Neural cell (in vitro differentiated cells): ENCODE measurements around the gene TMUB1. TPM values are rescaled to one million over a fixed set of nuclear protein-coding genes. Genes with fewer than 3 reads are reported as not detected.
A peak's percentile ranks its signal among the peaks of the same experiment; 100 is the strongest.

Experiments used
- H2AFZ ChIP-seq: fragments of 200-600, 300-800 bp; sonication (generic), shearing (Covaris generic); 2 replicates; pipeline ENCODE4 v1.6.0; 2014; ENCODE audit warnings: low read depth, mild to moderate bottlenecking, antibody characterized with exemption, low read length, moderate library complexity
- H3F3A ChIP-seq: fragments of 200-600 bp; shearing (Covaris generic); 2 replicates; pipeline ENCODE4 v1.6.1; 2016; ENCODE audit warnings: mild to moderate bottlenecking, moderate library complexity, mixed read lengths, antibody characterized with exemption, low read length; ENCODE audit not compliant: insufficient read depth, poor library complexity, severe bottlenecking
- H3K27ac ChIP-seq: fragments of 200-600, 300-800 bp; sonication (generic), shearing (Covaris generic); 2 replicates; pipeline ENCODE4 v1.5.1; 2014; ENCODE audit warnings: mild to moderate bottlenecking, low read length, moderate library complexity
- H3K27me3 ChIP-seq: fragments of 300-800, 200-600 bp; sonication (generic), shearing (Covaris generic); 2 replicates; pipeline ENCODE4 v1.6.0; 2014; ENCODE audit warnings: mild to moderate bottlenecking, low read depth, low read length, moderate library complexity; ENCODE audit not compliant: insufficient read depth
- H3K36me3 ChIP-seq: fragments of 300-800, 200-600 bp; sonication (generic), shearing (Covaris generic); 2 replicates; pipeline ENCODE4 v1.5.1; 2014; ENCODE audit warnings: mild to moderate bottlenecking, antibody characterized with exemption, low read length, moderate library complexity; ENCODE audit not compliant: insufficient read depth
- H3K4me2 ChIP-seq: fragments of 300-800, 200-600 bp; sonication (generic), shearing (Covaris generic); 2 replicates; pipeline ENCODE4 v1.6.0; 2014; ENCODE audit warnings: mild to moderate bottlenecking, low read length
- H3K4me3 ChIP-seq: fragments of 300-800, 200-600 bp; sonication (generic), shearing (Covaris generic); 2 replicates; pipeline ENCODE4 v1.5.1; 2014; ENCODE audit warnings: mild to moderate bottlenecking, low read length, moderate library complexity
- H3K79me2 ChIP-seq: fragments of 200-600 bp; shearing (Covaris generic); replicated peaks from 2 replicates; pipeline ENCODE4 v1.6.0; 2014; ENCODE audit warnings: mild to moderate bottlenecking, low read length, moderate library complexity; ENCODE audit not compliant: insufficient read depth
- H3K9ac ChIP-seq: fragments of 300-800, 200-600 bp; sonication (generic), shearing (Covaris generic); 2 replicates; pipeline ENCODE4 v1.6.1; 2016; ENCODE audit warnings: mild to moderate bottlenecking, low read length, mixed read lengths
- H3K9me2 ChIP-seq: fragments of 200-600 bp; shearing (Covaris generic); 2 replicates; pipeline ENCODE4 v1.6.1; 2016; ENCODE audit warnings: mild to moderate bottlenecking, low read length, mixed read lengths; ENCODE audit not compliant: insufficient read depth
- H3K9me3 ChIP-seq: fragments of 200-600, 300-800 bp; sonication (generic), shearing (Covaris generic); 2 replicates; pipeline ENCODE4 v1.6.1; 2016; ENCODE audit warnings: mild to moderate bottlenecking, mixed run types, low read length, moderate library complexity, mixed read lengths
- H4K20me1 ChIP-seq: fragments of 200-600 bp; shearing (Covaris generic); 2 replicates; pipeline ENCODE4 v1.6.1; 2016; ENCODE audit warnings: mild to moderate bottlenecking, mixed run types; ENCODE audit not compliant: insufficient read depth
- CTCF ChIP-seq: fragments of 450-650 bp; IDR thresholded peaks from 2 replicates; pipeline ENCODE4 v1.5.1; 2014; ENCODE audit warnings: antibody characterized with exemption, mild to moderate bottlenecking, moderate library complexity; ENCODE audit not compliant: poor library complexity, severe bottlenecking
- EZH2 ChIP-seq: fragments of 200-600, 300-800 bp; shearing (Covaris generic), sonication (generic); IDR thresholded peaks from 2 replicates; pipeline ENCODE4 v1.6.1; 2014; ENCODE audit warnings: antibody characterized with exemption, low read length, borderline replicate concordance, mild to moderate bottlenecking; ENCODE audit not compliant: insufficient read depth, poor library complexity, severe bottlenecking
- MXI1 ChIP-seq: fragments of 450-650 bp; conservative IDR thresholded peaks from 2 replicates; pipeline ENCODE4 v1.6.1; 2014; ENCODE audit warnings: antibody characterized with exemption, mild to moderate bottlenecking; ENCODE audit not compliant: poor library complexity, severe bottlenecking
- POLR2AphosphoS5 ChIP-seq: IDR thresholded peaks from 2 replicates; pipeline ENCODE4 v1.6.1; 2012
- RAD21 ChIP-seq: fragments of 450-650 bp; conservative IDR thresholded peaks from 2 replicates; pipeline ENCODE4 v1.6.1; 2014; ENCODE audit warnings: antibody characterized with exemption, mild to moderate bottlenecking, moderate library complexity
- polyA plus RNA-seq: library from polyadenylated mRNA; depleted of rRNA; stranded (reverse); fragments of >200 nt; gene quantifications from 2 replicates; pipeline ENCODE4 v1.2.3, GENCODE V29; 2014

Gene TMUB1
- polyA plus RNA-seq, 1 donor from 2014 or later, result 35.2 TPM

GRCh38 chr7:151064454-151064853 lies 18.8 kb downstream of the TMUB1 start:
- Histone ChIP-seq H3K9me2 (no peaks in the 10 kb centered on the region), H2AFZ (no peak overlapping the region), H3K9ac (no peak overlapping the region), H3K27me3 (peaks cover 7% of the 10 kb centered on the region), H3K27ac (no peak overlapping the region), H3F3A (no peaks in the 10 kb centered on the region), H4K20me1 (no peaks in the 10 kb centered on the region), H3K9me3 (no peaks in the 10 kb centered on the region), H3K79me2 (no peaks in the 10 kb centered on the region), H3K4me2 (no peak overlapping the region), H3K4me3 (no peak overlapping the region), H3K36me3 (no peaks in the 10 kb centered on the region)
- TF ChIP-seq RAD21, result no peak
- TF ChIP-seq MXI1, result no peak
- TF ChIP-seq CTCF, result no peak
- TF ChIP-seq POLR2AphosphoS5, result no peak

GRCh38 chr7:151063212-151063561 lies 20.1 kb downstream of the TMUB1 start:
- Histone ChIP-seq H3K36me3 (no peaks in the 10 kb centered on the region), H3K27ac (no peak overlapping the region), H3F3A (peaks cover 6% of the 10 kb centered on the region), H3K4me2 (no peak overlapping the region), H2AFZ (no peak overlapping the region), H3K9me2 (no peaks in the 10 kb centered on the region), H3K9me3 (no peaks in the 10 kb centered on the region), H3K9ac (no peak overlapping the region), H3K27me3 (peaks cover 7% of the 10 kb centered on the region), H4K20me1 (no peaks in the 10 kb centered on the region), H3K4me3 (no peak overlapping the region), H3K79me2 (no peaks in the 10 kb centered on the region)
- TF ChIP-seq RAD21 (no peak), EZH2 (no peak)

- H3K9me3 ChIP-seq, result no peaks in the 10 kb centered on the region
- no peak overlapping the region for H3K9ac ChIP-seq
- no peaks in the 10 kb centered on the region for H3K9me2 ChIP-seq
- no peaks in the 10 kb centered on the region for H4K20me1 ChIP-seq
- TF ChIP-seq MXI1 (peak; percentile 29), CTCF (no peak)
- H3K4me3 ChIP-seq, result no peak overlapping the region
- no peaks in the 10 kb centered on the region for H3K36me3 ChIP-seq
- no peak overlapping the region for H3K4me2 ChIP-seq
- H3K27ac ChIP-seq, result no peak overlapping the region
- H3F3A ChIP-seq, result peaks cover 6% of the 10 kb centered on the region
- no peaks in the 10 kb centered on the region for H3K79me2 ChIP-seq
- H3K27me3 ChIP-seq, result peaks cover 7% of the 10 kb centered on the region
- no peak overlapping the region for H2AFZ ChIP-seq
Observed at GRCh38 chr7:151062399-151063211, 20.7 kb downstream of the TMUB1 start.
